ENCODE measurements around the gene ATP5PO. TPM values are rescaled to one million over a fixed set of nuclear protein-coding genes. Genes with fewer than 3 reads are reported as not detected.

Gene ATP5PO
- total and polyA plus RNA-seq, 2 of the 8 experiments (the other 6 are each of a cell fraction or from before 2014, with no cell fraction given): 251 to 267 TPM

- Histone ChIP-seq H3K27me3 (replicated peaks in 1 of 4; ENCODE audit: control insufficient read depth in 3 of 4, extremely low read depth in 1 of 4, insufficient read depth in 3 of 4, low read length in 3 of 4) (no peaks in the 10 kb centered on the region), H2BK5ac (ENCODE audit: low read depth, low read length) (no peak overlapping the region), H4K91ac (replicated peaks; ENCODE audit: insufficient read length, low read length) (no peak overlapping the region), H3K14ac (ENCODE audit: insufficient read length) (no peak overlapping the region), H2BK12ac (ENCODE audit: low read depth, low read length) (no peak overlapping the region), H2AFZ (ENCODE audit: low read length) (no peak overlapping the region), H2AK5ac (ENCODE audit: low read depth, low read length) (no peak overlapping the region), H2BK20ac (ENCODE audit: low read length) (no peak overlapping the region), H3K4me2 (ENCODE audit: insufficient read depth in 1 of 2, low read depth in 2 of 2, low read length in 2 of 2) (no peak overlapping the region), H3K27ac (ENCODE audit: low read depth, low read length) (no peak overlapping the region), H3K23ac (ENCODE audit: insufficient read length) (peak overlapping the region; percentile 6), H3K18ac (ENCODE audit: extremely low read depth, low read length) (no peak overlapping the region), H3K36me3 (ENCODE audit: control insufficient read depth in 2 of 4, insufficient read depth in 4 of 4, low read length in 3 of 4) (no peaks in the 10 kb centered on the region), H3K79me2 (ENCODE audit: control insufficient read depth in 1 of 2, insufficient read depth in 2 of 2, low read length in 2 of 2) (no peaks in the 10 kb centered on the region), H3K9ac (replicated peaks in 1 of 4; ENCODE audit: extremely low read depth in 1 of 4, low read depth in 3 of 4, low read length in 3 of 4) (no peak overlapping the region), H4K5ac (ENCODE audit: insufficient read length, low read depth, low read length) (no peak overlapping the region), H3K4ac (replicated peaks; ENCODE audit: insufficient read length, low read depth, low read length) (no peak overlapping the region), H3K9me3 (ENCODE audit: insufficient read depth in 2 of 2, low read depth in 1 of 2, low read length in 1 of 2) (no peaks in the 10 kb centered on the region), H4K20me1 (replicated peaks in 1 of 2; ENCODE audit: control insufficient read depth in 1 of 2, insufficient read depth in 2 of 2, low read length in 2 of 2) (no peaks in the 10 kb centered on the region), H3K56ac (replicated peaks; ENCODE audit: insufficient read length, low read depth, low read length) (no peak overlapping the region), H2BK120ac (replicated peaks; ENCODE audit: low read depth, low read length) (no peak overlapping the region), H4K8ac (ENCODE audit: extremely low read depth, insufficient read depth, low read length) (no peak overlapping the region), H3K23me2 (ENCODE audit: low read depth, low read length) (no peaks in the 10 kb centered on the region; the same call in 1 of the 2 replicates), H3K4me1 (replicated peaks in 1 of 4; ENCODE audit: control insufficient read depth in 3 of 4, insufficient read depth in 4 of 4, low read length in 3 of 4) (no peaks in the 10 kb centered on the region), H2BK15ac (ENCODE audit: low read length) (no peak overlapping the region), H3K79me1 (ENCODE audit: low read depth, low read length) (no peaks in the 10 kb centered on the region), H3K4me3 (ENCODE audit: extremely low read depth in 1 of 4, insufficient read depth in 2 of 4, low read depth in 3 of 4, low read length in 4 of 4) (no peak overlapping the region)
- ChIA-PET POLR2A (ENCODE audit: partially characterized antibody) (no interaction called here), CTCF (ENCODE audit: partially characterized antibody) (interaction anchor here (1.0 to 3.1 kb wide), 3 partner anchors 14 to 34 kb away, joined by 3 to 10 read pairs (median 10); no protein-coding TSS in a partner anchor)
- 93% methylated on average over 6 of the region's 6 CpGs; no CpG with 5 or more reads in 1 of the 2 experiments for WGBS, 2 experiments (ENCODE audit: extremely low coverage in 1 of 2, insufficient coverage in 1 of 2, insufficient read length in 1 of 2, insufficient replicate concordance in 2 of 2, low coverage in 1 of 2, low lambda C conversion rate in 2 of 2, missing lambda C conversion rate in 1 of 2)
- DNase-seq (ENCODE audit: low read depth in 1 of 2, low spot score in 2 of 2) (no peak), FAIRE-seq (no peak)
- TF ChIP-seq KDM4A (IDR thresholded peaks at IDR 0.05; ENCODE audit: low read depth, low read length, severe bottlenecking) (no peak), E2F6 (IDR thresholded peaks at IDR 0.05) (no peak), TAF1 (IDR thresholded peaks at IDR 0.05; ENCODE audit: low read depth, low read length) (no peak), SP1 (IDR thresholded peaks at IDR 0.05; ENCODE audit: low read depth, low read length) (no peak), RNF2 (IDR thresholded peaks at IDR 0.05; ENCODE audit: borderline replicate concordance, low read depth, low read length, missing control alignments, poor library complexity, severe bottlenecking) (no peak), CHD2 (IDR thresholded peaks at IDR 0.05; ENCODE audit: low read length) (no peak), RAD21 (IDR thresholded peaks at IDR 0.05 in 1 of 2, conservative IDR thresholded peaks at IDR 0.05 in 1 of 2; ENCODE audit: low read depth in 2 of 2, low read length in 2 of 2) (no peak), GABPA (IDR thresholded peaks at IDR 0.05; ENCODE audit: borderline replicate concordance, insufficient read depth, low read length) (no peak), CTCF (IDR thresholded peaks at IDR 0.05; ENCODE audit: control extremely low read depth in 1 of 3, insufficient read depth in 1 of 3, low read depth in 1 of 3, low read length in 3 of 3) (no peak), GTF2F1 (IDR thresholded peaks at IDR 0.05; ENCODE audit: borderline replicate concordance, low read depth, low read length) (no peak)
These were observed 36.8 kb downstream of the ATP5PO start for GRCh38 chr21:33878824-33879223.
